RCC 7860 (cell line): Measurements from ENCODE around the gene SULT1A4.
"Not testable (repeated sequence)": the region's sequence is repeated elsewhere in the genome, so short reads cannot be mapped to it uniquely, and the experiment has no call there.

Experiments
- DNase-seq: peaks from one replicate; pipeline ENCODE4 v3.0.0-alpha.2; 2015; ENCODE audit warnings: low spot score
- FAIRE-seq: peaks from 2 replicates; lab custom pipeline; 2012; peaks lifted over from hg19 to GRCh38; lab: Jason Lieb, UNC

Gene SULT1A4

DNA sequence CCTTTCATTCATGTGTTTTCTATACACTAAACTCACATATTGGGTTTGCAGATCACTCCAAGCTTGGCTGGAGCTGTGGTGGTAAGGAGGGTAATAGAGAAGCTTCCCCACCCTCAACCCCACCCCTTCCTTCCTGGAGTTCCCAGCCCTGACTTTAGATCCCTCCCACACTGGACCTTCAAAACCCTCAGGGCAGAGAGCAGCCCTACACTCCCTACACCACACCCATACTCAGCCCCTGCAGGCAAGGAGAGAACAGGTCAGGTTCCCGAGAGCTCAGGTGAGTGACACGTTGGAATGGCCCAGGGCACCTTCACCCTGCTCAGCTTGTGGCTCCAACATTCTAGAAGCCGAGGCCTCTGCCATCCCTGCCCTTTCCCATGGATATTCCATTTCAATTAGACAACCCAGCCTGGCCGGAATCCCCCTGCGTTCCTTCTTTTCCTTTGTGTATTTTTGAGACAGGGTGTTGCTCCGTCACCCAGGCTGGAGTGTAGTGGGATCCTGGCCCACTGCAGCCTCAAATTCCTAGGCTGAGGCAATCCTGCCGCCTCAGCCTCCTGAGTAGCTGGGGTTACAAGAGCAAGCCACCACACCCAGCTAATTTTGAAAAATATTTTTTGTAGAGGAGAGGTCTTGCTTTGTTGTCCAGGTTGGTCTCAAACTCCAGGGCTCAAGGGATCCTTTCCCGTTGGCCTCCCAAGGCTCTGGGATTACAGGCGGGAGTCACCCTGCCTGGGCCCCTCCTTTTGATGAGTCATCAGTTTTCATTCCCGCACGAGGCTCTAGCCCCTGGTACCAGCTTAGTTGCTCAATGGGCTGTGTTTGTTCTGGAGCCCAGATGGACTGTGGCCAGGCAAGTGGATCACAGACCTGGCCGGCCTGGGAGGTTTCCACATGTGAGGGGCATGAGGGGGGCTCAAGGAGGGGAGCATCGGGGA lies at the start of gene SULT1A4:
TSS of gene SULT1A4 (plus strand) at position 208 of the 941 bp plus-strand sequence. CDS start 1,473 bp downstream, outside the sequence.
- FAIRE-seq = peak; percentile 2
- DNase-seq = not testable (repeated sequence)

GRCh38 chr16:29423587-29423986 lies 36.1 kb upstream of the SULT1A4 start:
- not testable (repeated sequence) for DNase-seq, FAIRE-seq

- DNase-seq, FAIRE-seq: not testable (repeated sequence)
Observed at GRCh38 chr16:29425390-29425789, 34.3 kb upstream of the SULT1A4 start.

- not testable (repeated sequence) for DNase-seq, FAIRE-seq
Observed at GRCh38 chr16:29453754-29454153, 6.0 kb upstream of the SULT1A4 start.

GRCh38 chr16:29454269-29454668 lies 5.4 kb upstream of the SULT1A4 start, which contains the start of the genes BOLA2 and SLX1B:
TSS of gene BOLA2 (minus strand) at chr16:29454351. CDS start at chr16:29454253, 98 bp downstream.
TSS of gene SLX1B (plus strand) at chr16:29454533.
- DNase-seq = not testable (repeated sequence)
- peak; percentile 93 for FAIRE-seq

DNA sequence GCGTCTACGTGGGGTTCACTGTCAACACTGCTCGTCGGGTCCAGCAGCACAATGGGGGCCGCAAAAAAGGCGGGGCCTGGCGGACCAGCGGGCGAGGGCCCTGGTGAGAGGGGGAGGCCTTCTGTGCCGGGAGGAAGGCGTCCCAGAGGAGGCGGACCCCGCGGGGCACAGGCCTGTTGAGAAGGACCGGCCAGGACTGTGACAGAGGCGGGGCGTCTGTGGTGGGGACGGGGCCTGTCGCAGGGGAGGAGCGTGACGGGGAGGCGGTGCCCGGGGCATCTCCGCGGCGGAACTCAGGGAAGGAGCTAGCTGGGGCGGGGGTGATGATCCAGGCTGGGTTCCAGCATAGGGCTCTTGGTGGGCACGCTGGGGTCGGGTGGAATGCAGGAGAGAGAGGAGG lies 4.9 kb upstream of the SULT1A4 start:
- DNase-seq = not testable (repeated sequence)
- FAIRE-seq = peak; percentile 15

DNA sequence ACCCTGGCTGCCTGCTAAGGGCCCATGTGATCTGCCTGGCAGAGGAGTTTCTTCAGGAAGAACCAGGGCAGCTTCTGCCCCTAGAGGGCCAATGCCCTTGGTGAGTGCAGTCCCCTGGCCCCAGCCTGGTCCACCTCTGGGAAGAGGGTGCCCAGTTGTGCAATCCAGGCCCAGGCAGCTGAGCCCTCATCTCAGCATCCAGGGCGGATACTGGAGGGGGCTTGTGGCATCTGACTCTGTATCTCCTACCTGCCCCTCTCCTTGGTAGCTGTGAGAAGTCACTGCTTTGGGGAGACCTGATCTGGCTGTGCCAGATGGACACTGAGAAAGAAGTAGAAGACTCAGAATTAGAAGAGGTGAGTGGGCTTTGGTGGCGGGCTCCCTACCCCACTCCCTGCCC lies 2.1 kb upstream of the SULT1A4 start:
- not testable (repeated sequence) for FAIRE-seq, DNase-seq

DNA sequence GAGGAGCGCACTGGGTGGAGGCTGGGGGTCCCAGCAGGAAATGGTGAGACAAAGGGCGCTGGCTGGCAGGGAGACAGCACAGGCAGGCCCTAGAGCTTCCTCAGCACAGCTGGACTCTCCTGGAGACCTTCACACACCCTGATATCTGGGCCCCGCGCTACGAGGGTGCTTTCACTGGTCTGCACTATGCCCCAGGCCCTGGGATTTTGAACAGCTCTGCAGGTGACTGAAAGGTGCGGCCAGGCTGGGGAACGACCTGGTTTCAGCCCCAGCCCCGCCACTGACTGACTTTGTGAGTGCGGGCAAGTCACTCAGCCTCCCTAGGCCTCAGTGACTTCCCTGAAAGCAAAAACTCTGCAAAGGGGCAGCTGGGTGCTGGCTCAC lies 926 bp downstream of the SULT1A4 start:
- FAIRE-seq, DNase-seq: not testable (repeated sequence)

DNA sequence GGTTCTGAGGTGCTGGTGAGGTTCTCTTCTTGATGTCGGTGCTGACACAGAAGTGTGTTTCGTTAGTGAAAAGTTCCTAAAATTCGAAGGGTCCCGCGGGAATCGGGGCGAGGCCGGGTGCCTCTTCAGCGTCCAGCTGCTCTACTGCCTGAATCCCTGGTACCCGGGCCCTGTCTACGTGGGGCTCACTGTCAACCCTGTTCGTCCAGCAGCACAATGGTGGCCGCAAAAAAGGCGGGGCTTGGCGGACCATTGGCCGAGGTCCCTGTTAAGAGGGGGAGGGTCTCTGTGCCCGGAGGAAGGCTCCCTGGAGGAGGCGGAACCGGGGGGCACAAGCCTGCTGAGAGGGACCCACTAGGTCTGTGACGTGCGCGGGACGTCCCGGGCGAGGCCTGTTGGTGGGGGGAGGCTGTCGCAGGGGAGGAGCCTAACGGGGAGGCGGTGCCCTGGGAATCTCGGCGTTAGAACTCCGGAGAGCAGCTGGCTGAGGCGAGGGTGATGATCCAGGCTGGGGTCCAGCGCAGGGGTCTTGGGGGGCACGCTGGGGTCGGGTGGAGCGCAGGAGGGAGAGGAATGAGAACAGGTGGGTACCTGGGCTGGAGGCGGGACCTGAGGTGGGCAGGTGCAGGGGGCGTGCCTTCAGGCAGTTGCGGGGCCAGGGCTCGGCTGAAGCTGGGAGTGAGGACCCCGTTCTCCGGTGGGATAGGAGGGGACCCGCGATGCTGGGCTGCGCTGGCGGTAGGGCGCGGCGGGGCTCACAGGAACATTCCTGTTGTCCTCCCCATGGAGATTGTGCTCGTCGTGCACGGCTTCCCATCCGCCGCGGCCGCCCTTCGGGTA lies 6.5 kb downstream of the SULT1A4 start:
- not testable (repeated sequence) for DNase-seq, FAIRE-seq

GRCh38 chr16:29466904-29467303 lies 7.2 kb downstream of the SULT1A4 start:
- not testable (repeated sequence) for FAIRE-seq, DNase-seq

DNA sequence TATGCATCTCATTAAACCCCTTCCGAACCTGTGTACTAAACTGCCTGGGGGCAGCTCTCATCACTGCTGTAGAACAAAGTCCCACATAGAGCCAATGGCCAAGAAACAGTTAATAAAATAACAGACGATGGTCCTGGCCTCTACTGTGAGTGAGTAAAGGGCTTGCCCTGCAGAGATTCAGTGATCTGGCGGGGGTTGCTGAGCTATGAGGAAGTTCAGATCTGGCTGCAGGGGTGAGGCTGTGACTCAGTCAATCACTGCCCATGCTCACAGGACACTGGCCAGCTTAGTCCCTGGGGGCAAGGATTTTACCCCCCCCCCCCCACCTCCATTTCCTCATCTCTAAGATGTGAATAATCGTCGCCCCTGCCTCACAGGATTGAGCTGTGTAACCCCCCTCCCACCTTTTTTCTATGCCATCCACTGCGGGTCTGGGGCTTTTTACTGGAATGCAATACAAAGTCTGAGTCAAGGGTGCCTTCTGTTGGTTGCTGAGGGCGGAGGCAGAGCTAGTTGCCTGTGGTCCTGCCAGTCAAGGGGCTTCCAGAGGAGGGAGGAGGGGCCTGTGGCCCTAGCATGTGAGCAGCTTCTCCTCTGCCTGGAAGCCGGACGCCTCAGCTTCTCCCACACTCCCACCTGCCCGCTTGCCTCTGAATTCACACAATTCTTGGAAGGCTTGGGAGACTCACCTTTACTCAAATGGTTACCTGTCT lies 8.1 kb downstream of the SULT1A4 start:
- DNase-seq = not testable (repeated sequence)
- FAIRE-seq = peak; percentile 50

- not testable (repeated sequence) for DNase-seq, FAIRE-seq
Observed at GRCh38 chr16:29469660-29470059, 9.9 kb downstream of the SULT1A4 start.

GRCh38 chr16:29472065-29472464 lies 12.4 kb downstream of the SULT1A4 start:
- FAIRE-seq, DNase-seq: not testable (repeated sequence)

- DNase-seq, FAIRE-seq: not testable (repeated sequence)
Observed at GRCh38 chr16:29482276-29482675, 22.6 kb downstream of the SULT1A4 start.

GRCh38 chr16:29506308-29506707 lies 46.6 kb downstream of the SULT1A4 start, which contains the start of gene NPIPB12:
TSS of gene NPIPB12 (minus strand) at chr16:29506408.
- FAIRE-seq, DNase-seq: not testable (repeated sequence)
